SU-DHL-6 (cell line): Measurements from ENCODE around the gene VIM.

ENCODE experiments used
- H2AFZ ChIP-seq: fragments of 200-600 bp; sonication (generic); 2 replicates; pipeline ENCODE4 v1.6.1; 2014; ENCODE audit warnings: low read depth, mild to moderate bottlenecking, moderate library complexity, mixed read lengths, antibody characterized with exemption, low read length; ENCODE audit not compliant: severe bottlenecking
- H3F3A ChIP-seq: fragments of 200-600 bp; shearing (Covaris generic); 2 replicates; pipeline ENCODE4 v1.6.0; 2016; ENCODE audit warnings: antibody characterized with exemption, mild to moderate bottlenecking; ENCODE audit not compliant: insufficient read depth
- H3K27ac ChIP-seq: fragments of 200-600 bp; sonication (generic); 2 replicates; pipeline ENCODE4 v1.5.1; 2016; ENCODE audit warnings: low read depth, mild to moderate bottlenecking, low read length, moderate library complexity, mixed read lengths
- H3K27me3 ChIP-seq: fragments of 200-600 bp; sonication (generic), shearing (Covaris generic); 2 replicates; pipeline ENCODE4 v1.6.0; 2014; ENCODE audit warnings: mild to moderate bottlenecking, low read length
- H3K36me3 ChIP-seq: fragments of 200-600 bp; sonication (generic); 2 replicates; pipeline ENCODE4 v1.6.1; 2014; ENCODE audit warnings: mild to moderate bottlenecking, low read length, mixed read lengths
- H3K4me2 ChIP-seq: fragments of 300-600, 200-600 bp; shearing (Covaris generic), sonication (generic); 2 replicates; pipeline ENCODE4 v1.6.0; 2014; ENCODE audit warnings: low read length, low read depth, mild to moderate bottlenecking; ENCODE audit not compliant: poor library complexity, severe bottlenecking
- H3K4me3 ChIP-seq: fragments of 200-600 bp; sonication (generic); 2 replicates; pipeline ENCODE4 v1.5.1; 2014; ENCODE audit warnings: antibody characterized with exemption, low read length, mild to moderate bottlenecking, mixed read lengths; ENCODE audit not compliant: insufficient read depth, poor library complexity, severe bottlenecking
- H3K79me2 ChIP-seq: fragments of 200-600 bp; sonication (generic); 2 replicates; pipeline ENCODE4 v1.6.1; 2014; ENCODE audit warnings: mild to moderate bottlenecking, low read length, moderate library complexity; ENCODE audit not compliant: insufficient read depth
- H3K9ac ChIP-seq: fragments of 200-600 bp; sonication (generic); 2 replicates; pipeline ENCODE4 v1.7.0; 2014; ENCODE audit warnings: mild to moderate bottlenecking, low read length
- H3K9me2 ChIP-seq: fragments of 200-600 bp; sonication (generic); replicated peaks from 2 replicates; pipeline ENCODE4 v1.6.1; 2014; ENCODE audit warnings: low read length; ENCODE audit not compliant: insufficient read depth
- H3K9me3 ChIP-seq: fragments of 200-600 bp; sonication (generic); 2 replicates; pipeline ENCODE4 v1.6.1; 2014; ENCODE audit warnings: low read length, mixed read lengths; ENCODE audit not compliant: insufficient read depth
- H4K20me1 ChIP-seq: fragments of 200-600 bp; sonication (generic); 2 replicates; pipeline ENCODE4 v1.6.1; 2014; ENCODE audit warnings: low read depth, mild to moderate bottlenecking, antibody characterized with exemption, low read length, moderate library complexity, mixed read lengths
- EZH2phosphoT487 ChIP-seq: fragments of 200-600 bp; sonication (generic), shearing (Covaris generic); conservative IDR thresholded peaks from 2 replicates; pipeline ENCODE4 v1.6.1; 2018; ENCODE audit warnings: mild to moderate bottlenecking, antibody characterized with exemption, low read length, moderate library complexity, mixed read lengths
- TF ChIP-seq, protein P1 (sequence below): fragments of 200-600 bp; sonication (generic); IDR thresholded peaks from one replicate; pipeline ENCODE4 v1.5.1; 2017; ENCODE audit warnings: antibody characterized with exemption, mild to moderate bottlenecking, low read length, moderate library complexity; ENCODE audit not compliant: insufficient read depth, poor library complexity, severe bottlenecking

VIM gene

GRCh38 chr10:17240096-17240495 lies 12.1 kb downstream of the VIM start:
- Histone ChIP-seq H3F3A (peaks cover 32% of the 10 kb centered on the region), H3K4me2 (no peak overlapping the region), H3K4me3 (no peak overlapping the region), H3K9ac (no peak overlapping the region), H4K20me1 (no peaks in the 10 kb centered on the region), H3K9me2 (no peaks in the 10 kb centered on the region), H3K9me3 (no peaks in the 10 kb centered on the region), H3K27ac (no peak overlapping the region), H3K36me3 (peaks cover 27% of the 10 kb centered on the region), H2AFZ (no peak overlapping the region), H3K79me2 (no peaks in the 10 kb centered on the region), H3K27me3 (no peaks in the 10 kb centered on the region)
- no peak for TF ChIP-seq EZH2phosphoT487
- TF ChIP-seq, protein P1, sequence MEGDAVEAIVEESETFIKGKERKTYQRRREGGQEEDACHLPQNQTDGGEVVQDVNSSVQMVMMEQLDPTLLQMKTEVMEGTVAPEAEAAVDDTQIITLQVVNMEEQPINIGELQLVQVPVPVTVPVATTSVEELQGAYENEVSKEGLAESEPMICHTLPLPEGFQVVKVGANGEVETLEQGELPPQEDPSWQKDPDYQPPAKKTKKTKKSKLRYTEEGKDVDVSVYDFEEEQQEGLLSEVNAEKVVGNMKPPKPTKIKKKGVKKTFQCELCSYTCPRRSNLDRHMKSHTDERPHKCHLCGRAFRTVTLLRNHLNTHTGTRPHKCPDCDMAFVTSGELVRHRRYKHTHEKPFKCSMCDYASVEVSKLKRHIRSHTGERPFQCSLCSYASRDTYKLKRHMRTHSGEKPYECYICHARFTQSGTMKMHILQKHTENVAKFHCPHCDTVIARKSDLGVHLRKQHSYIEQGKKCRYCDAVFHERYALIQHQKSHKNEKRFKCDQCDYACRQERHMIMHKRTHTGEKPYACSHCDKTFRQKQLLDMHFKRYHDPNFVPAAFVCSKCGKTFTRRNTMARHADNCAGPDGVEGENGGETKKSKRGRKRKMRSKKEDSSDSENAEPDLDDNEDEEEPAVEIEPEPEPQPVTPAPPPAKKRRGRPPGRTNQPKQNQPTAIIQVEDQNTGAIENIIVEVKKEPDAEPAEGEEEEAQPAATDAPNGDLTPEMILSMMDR = no peak

DNA sequence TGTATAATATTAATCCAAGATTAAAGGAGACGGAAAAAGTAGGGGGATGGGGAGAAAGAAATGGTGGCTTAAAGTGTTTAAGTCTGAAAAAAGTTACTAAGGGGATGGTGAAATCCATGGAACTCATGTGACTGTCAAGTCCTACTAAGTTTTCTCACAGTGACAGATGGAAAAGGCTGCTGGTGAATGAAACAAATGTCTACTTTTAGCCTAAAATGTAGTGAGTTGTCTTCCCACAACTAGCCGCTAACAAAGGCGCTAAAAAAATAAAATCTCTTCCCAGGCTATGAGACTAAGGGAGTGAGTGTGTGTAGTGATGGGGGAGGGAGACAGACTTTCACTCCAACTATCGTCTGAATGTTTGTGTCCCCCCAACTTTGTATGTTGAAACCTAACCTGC lies 12.6 kb downstream of the VIM start:
- Histone ChIP-seq H3K27me3 (no peaks in the 10 kb centered on the region), H3F3A (peaks cover 27% of the 10 kb centered on the region), H3K9me3 (no peaks in the 10 kb centered on the region), H3K9me2 (no peaks in the 10 kb centered on the region), H3K27ac (no peak overlapping the region), H3K4me3 (no peak overlapping the region), H3K9ac (no peak overlapping the region), H4K20me1 (no peaks in the 10 kb centered on the region), H3K4me2 (no peak overlapping the region), H2AFZ (no peak overlapping the region), H3K36me3 (peaks cover 23% of the 10 kb centered on the region), H3K79me2 (no peaks in the 10 kb centered on the region)
- TF ChIP-seq, protein P1 = no peak
- no peak for TF ChIP-seq EZH2phosphoT487

DNA sequence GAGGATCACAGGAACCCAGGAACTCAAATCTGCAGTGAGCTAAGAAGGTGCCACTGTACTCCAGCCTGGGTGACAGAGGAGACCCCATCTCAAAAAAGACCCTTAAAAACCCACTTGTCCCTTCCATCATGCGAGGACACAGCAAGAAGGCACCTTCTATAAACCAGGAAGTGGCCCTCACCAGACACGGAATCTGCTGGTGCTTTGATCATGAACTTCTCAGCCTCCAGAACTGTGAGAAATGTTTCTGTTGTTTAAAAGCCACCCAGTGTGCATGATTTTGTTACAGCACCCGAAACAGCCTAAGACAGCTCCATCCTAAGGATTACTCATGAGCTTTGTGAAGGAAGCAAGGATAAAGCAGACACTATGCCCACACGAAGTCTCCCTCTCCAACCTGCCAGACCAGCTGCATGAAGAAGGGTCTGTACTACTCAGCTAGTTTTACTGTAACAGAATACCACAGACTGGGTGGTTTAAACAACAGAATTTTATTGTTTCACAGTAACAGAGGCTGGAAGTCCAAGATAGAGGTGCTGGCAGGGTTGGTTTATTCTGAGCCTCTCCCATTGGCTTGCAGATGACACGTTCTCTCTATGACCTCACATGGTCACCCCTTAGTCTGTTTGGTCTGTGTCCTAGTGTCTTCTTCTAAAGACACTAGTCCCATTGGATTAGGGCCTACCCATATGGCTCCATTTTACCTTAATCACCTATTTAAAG lies 13.7 kb downstream of the VIM start:
- TF ChIP-seq EZH2phosphoT487 = no peak
- TF ChIP-seq, protein P1 = no peak
- Histone ChIP-seq H4K20me1 (no peaks in the 10 kb centered on the region), H3K9ac (no peak overlapping the region), H3K4me3 (no peak overlapping the region), H3K9me3 (no peaks in the 10 kb centered on the region), H3K27me3 (no peaks in the 10 kb centered on the region), H2AFZ (no peak overlapping the region), H3K36me3 (peaks cover 12% of the 10 kb centered on the region), H3K79me2 (no peaks in the 10 kb centered on the region), H3F3A (peaks cover 19% of the 10 kb centered on the region), H3K27ac (no peak overlapping the region), H3K4me2 (no peak overlapping the region), H3K9me2 (no peaks in the 10 kb centered on the region)
